Measurements from ENCODE around the gene KLHL5.

KLHL5 gene, protein sequence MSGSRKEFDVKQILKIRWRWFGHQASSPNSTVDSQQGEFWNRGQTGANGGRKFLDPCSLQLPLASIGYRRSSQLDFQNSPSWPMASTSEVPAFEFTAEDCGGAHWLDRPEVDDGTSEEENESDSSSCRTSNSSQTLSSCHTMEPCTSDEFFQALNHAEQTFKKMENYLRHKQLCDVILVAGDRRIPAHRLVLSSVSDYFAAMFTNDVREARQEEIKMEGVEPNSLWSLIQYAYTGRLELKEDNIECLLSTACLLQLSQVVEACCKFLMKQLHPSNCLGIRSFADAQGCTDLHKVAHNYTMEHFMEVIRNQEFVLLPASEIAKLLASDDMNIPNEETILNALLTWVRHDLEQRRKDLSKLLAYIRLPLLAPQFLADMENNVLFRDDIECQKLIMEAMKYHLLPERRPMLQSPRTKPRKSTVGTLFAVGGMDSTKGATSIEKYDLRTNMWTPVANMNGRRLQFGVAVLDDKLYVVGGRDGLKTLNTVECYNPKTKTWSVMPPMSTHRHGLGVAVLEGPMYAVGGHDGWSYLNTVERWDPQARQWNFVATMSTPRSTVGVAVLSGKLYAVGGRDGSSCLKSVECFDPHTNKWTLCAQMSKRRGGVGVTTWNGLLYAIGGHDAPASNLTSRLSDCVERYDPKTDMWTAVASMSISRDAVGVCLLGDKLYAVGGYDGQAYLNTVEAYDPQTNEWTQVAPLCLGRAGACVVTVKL

DNA sequence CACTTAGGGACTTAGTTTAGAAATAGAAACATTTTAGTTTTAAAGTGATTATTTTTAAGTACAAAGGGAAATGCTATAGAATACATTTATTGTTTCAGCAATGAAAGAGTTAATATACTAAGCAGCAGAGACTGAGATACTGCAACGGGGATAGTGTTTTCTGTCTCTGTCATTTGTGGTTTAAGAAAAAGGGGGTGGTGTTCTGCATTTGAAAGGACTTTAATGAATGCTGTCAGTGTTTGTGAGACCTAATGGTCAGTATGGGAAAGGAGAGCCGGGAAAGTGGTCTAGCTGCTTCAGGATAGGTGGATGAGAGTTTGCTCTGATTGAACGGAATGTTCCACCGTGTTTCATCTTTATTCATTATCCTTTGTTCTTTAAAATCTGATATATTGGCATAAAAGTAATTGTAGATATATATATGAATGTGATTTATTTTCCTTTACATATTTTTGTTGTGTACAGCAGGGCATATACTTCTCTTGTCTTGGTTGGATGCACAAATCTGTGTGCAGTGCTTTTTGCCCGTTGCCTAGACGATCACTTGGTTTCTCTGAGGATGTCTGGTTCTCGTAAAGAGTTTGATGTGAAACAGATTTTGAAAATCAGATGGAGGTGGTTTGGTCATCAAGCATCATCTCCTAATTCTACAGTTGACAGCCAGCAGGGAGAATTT, at the start of gene KLHL5:
Gene KLHL5, plus strand, starts transcription at position 139 of the 676 bp plus-strand sequence. Its CDS starts 421 bp downstream, at position 560.
- H3K27ac ChIP-seq = no peak within 1 kb of the TSS
- TF ChIP-seq ZFX (IDR thresholded peaks at IDR 0.05; ENCODE audit: borderline replicate concordance) = no peak
- TF ChIP-seq, protein P1, sequence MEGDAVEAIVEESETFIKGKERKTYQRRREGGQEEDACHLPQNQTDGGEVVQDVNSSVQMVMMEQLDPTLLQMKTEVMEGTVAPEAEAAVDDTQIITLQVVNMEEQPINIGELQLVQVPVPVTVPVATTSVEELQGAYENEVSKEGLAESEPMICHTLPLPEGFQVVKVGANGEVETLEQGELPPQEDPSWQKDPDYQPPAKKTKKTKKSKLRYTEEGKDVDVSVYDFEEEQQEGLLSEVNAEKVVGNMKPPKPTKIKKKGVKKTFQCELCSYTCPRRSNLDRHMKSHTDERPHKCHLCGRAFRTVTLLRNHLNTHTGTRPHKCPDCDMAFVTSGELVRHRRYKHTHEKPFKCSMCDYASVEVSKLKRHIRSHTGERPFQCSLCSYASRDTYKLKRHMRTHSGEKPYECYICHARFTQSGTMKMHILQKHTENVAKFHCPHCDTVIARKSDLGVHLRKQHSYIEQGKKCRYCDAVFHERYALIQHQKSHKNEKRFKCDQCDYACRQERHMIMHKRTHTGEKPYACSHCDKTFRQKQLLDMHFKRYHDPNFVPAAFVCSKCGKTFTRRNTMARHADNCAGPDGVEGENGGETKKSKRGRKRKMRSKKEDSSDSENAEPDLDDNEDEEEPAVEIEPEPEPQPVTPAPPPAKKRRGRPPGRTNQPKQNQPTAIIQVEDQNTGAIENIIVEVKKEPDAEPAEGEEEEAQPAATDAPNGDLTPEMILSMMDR (IDR thresholded peaks at IDR 0.05) = no peak

DNA sequence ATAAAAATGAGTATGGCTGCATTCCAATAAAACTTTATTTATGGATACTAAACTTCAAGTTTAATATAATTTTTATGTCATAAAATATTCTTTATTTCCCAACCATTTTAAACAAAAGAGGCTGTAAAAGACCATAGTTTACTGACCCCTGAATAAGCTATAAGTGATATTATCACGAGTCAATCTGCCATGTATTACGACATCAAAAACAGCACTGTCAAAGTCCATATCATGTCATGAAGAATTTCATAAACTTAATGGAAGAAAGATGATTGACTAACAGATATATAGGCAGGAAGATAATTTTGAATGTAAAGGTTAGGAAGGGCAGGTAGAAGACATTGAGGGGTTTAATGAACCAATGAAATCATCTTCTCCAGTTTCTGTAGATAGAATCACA, 48.0 kb upstream of the KLHL5 start:
- no peak overlapping the region for H3K27ac ChIP-seq
- TF ChIP-seq ZFX (IDR thresholded peaks at IDR 0.05; ENCODE audit: borderline replicate concordance) = no peak
- TF ChIP-seq, protein P1 (IDR thresholded peaks at IDR 0.05) = no peak

DNA sequence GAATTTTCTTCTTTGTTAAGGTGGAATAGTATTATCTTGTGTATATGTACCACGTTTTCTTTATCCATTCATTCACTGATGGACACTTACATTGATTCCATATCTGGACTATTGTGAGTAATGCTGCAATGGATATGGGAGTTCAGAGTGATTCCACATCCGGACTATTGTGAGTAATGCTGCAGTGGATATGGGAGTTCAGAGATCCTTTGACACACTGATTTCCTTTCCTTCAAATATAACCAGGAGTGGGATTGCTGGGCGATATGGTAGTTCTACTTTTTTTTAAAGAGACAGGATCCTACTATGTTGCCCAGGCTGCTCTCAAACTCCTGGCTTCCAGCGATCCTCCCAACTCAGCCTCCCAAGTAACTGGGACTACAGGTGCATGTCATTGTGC, 41.9 kb upstream of the KLHL5 start:
- TF ChIP-seq, protein P1 (IDR thresholded peaks at IDR 0.05) = no peak
- TF ChIP-seq ZFX (IDR thresholded peaks at IDR 0.05; ENCODE audit: borderline replicate concordance) = no peak
- H3K27ac ChIP-seq = no peak overlapping the region

- TF ChIP-seq, protein P1 (IDR thresholded peaks at IDR 0.05) = no peak
- TF ChIP-seq ZFX (IDR thresholded peaks at IDR 0.05; ENCODE audit: borderline replicate concordance) = no peak
- no peak overlapping the region for H3K27ac ChIP-seq
Observed at GRCh38 chr4:39021631-39022030, 40.4 kb upstream of the KLHL5 start.

DNA sequence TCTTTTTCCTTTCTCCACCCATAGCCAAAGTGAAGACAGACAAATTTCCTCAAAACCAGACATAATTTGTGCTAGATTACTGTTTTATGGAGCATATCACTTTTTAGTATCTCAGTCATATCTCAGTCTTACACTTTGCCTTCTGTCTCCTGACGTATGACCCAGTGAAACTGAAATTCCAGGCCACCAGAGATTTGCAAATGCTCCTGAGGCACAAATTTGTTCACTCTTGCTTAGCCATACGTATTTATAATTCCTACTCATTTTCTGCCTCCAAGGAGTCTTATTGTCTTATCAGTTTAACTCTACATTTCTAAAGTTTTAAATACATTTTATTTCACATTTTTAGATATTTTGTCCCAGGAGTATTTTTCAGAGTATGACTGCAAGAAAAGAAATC, 39.8 kb upstream of the KLHL5 start:
- H3K27ac ChIP-seq = no peak overlapping the region
- TF ChIP-seq, protein P1 (IDR thresholded peaks at IDR 0.05) = no peak
- TF ChIP-seq ZFX (IDR thresholded peaks at IDR 0.05; ENCODE audit: borderline replicate concordance) = no peak

GRCh38 chr4:39023059-39023458, 39.0 kb upstream of the KLHL5 start:
- TF ChIP-seq, protein P1 (IDR thresholded peaks at IDR 0.05) = no peak
- TF ChIP-seq ZFX (IDR thresholded peaks at IDR 0.05; ENCODE audit: borderline replicate concordance) = no peak
- no peak overlapping the region for H3K27ac ChIP-seq
